Lung microvascular endothelial cell (primary cell): ENCODE results near the gene BLZF1. TPM values are rescaled to one million over a fixed set of nuclear protein-coding genes. Genes with fewer than 3 reads are reported as not detected.
"Not testable (repeated sequence)": the region's sequence is repeated elsewhere in the genome, so short reads cannot be mapped to it uniquely, and the experiment has no call there.

ENCODE experiments used
- DNase-seq, 2 donors: peaks; one replicate each; pipeline versions ENCODE4 v3.0.0 to v3.0.0-alpha.2; 2010; ENCODE audit warnings: low read depth in 2 of 2
- total RNA-seq: library from RNA; depleted of rRNA; stranded (reverse); fragments of >200 nt; gene quantifications from 2 replicates; pipeline ENCODE4 v1.2.1, GENCODE V29; 2014

Gene BLZF1
- total RNA-seq, 1 donor from 2014 or later = 14.1 TPM

DNA sequence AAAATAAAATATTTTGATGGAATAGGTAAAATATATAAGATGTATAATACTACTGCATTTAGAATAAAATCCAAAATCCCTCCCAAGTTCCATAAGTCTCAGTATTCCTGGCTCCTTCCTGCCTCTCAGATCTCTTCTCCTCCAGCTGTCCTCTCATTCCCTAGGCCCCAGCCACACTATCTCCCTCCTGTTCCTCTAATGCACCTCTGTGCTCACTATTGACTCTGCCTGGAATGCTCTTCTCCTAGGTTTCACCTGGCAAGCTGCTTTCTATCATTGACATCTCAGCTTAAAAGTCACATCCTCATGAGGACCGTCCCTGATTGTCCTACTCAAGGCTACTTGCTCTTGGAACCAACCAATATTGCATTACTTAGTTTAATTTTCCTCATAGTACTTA lies 7.6 kb upstream of the BLZF1 start:
- no peak for DNase-seq

GRCh38 chr1:169361281-169361680 lies 6.7 kb upstream of the BLZF1 start:
- no peak for DNase-seq

DNA sequence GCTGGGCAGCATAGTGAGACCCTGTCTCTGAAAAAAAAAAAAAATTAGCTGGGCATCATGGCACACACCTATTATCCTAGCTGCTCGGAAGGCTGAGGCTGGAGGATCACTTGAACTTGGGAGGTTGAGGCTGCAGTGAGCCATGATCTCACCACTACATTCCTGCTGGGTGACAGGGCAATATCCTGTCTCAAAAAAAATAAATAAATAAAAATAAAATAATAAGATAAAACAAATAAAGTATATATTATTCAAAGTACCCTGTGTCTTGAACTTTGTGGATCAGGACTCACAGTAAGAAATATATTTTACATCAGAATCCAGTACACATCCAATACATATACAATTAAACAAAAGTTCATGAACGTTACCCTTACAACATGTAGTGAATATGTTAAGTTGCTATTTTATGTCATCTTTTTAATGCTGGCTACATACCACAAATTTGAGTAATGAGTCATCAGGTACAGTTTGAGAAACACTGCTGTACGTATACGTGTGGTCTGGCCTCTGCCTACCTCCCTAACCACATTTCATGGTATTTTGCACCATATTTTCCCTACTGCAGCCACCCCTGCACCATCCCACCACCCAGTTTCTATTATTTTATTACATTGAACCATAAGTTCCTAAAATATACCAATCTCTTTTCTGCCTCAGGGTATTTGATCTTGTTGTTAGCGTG lies 4.8 kb upstream of the BLZF1 start:
- DNase-seq = peak; percentile 7 to 67

- DNase-seq = no peak
Measured at GRCh38 chr1:169364948-169365347, 3.0 kb upstream of the BLZF1 start.

- DNase-seq = no peak
Measured at GRCh38 chr1:169367096-169367685, 804 bp upstream of the BLZF1 start.

DNA sequence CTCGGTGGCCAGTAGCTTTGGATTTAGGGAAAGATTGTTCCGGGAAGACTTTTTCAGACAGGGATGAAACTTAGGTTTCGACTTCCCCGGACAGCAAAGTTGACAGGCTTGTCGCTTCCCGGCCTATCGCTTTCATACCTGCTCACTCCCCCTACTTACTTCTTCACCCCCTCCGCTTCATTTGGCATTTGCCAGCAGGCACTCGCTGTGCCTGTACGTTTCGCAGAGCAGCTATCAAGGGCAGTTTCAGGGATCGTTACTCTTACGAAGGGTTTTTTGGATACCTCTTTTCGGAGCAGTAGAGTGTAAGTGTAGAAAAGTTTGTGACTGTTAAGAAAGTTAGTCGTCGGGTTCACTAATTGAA lies 393 bp downstream of the BLZF1 start:
- peak in 1 of 2 donors; percentile 39 for DNase-seq

- peak in 1 of 2 donors; percentile 8 for DNase-seq
Measured at GRCh38 chr1:169371404-169371803, 3.4 kb downstream of the BLZF1 start.

- DNase-seq = no peak
Measured at GRCh38 chr1:169381162-169381561, 13.2 kb downstream of the BLZF1 start.

DNA sequence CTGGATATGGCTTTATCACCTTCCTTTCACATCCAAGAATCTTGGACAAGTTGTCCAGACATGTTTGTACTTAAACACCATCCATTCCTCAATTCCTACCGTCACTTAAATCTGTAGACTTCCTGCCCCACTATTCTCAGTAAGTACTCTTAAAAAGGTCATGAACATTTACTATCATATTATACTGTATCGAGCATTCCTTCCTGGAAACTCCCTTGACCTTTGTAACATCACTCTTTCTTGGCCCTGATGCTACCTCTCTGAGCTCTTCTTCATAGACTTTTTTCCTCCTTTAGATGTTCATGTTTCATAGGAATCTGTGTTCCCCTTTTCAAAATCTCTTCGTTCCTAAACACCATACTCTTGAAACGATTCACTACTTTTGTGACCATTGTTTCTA lies 15.5 kb downstream of the BLZF1 start:
- no peak for DNase-seq

- DNase-seq = no peak
Measured at GRCh38 chr1:169387399-169387798, 19.4 kb downstream of the BLZF1 start.

DNA sequence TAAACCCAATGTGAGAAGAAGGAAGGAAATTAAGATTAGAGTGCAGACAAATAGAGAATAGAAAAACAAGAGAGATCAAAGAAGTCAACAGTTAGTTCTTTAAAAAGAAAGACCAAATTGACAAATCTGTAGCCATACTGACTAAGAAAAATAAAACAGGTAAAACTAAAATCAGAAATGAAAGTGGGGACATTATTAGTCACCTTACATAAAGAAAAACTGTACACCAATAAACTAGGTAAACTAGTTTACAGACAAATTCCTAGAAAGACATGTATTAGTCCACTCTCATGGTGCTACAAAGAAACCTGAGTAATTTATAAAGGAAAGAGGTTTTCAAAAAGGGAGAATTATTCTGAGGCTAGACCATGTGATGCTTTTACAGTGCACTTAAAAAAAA lies 22.3 kb downstream of the BLZF1 start:
- no peak for DNase-seq

DNA sequence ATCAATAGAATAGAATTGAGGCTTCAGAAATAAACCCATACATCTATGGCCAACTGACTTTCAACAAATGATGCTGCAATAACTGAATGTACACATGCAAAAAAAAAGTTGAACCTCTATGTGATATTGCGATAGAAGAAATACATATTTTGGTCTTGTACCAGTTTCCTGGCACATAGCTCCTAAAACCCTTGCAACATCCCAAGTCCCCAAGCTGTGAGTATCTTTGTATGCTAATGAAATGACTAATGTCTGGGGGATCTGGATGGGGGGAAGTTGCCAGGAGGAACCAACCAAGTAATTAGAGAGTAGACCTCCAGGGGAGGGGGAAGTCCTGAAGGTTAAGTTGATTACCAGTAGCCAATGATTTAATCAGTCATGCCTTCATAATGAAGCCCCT lies 24.4 kb downstream of the BLZF1 start:
- no peak for DNase-seq

GRCh38 chr1:169395955-169396354 lies 28.0 kb downstream of the BLZF1 start:
- DNase-seq = no peak

GRCh38 chr1:169402578-169402977 lies 34.6 kb downstream of the BLZF1 start:
- DNase-seq = not testable (repeated sequence)

DNA sequence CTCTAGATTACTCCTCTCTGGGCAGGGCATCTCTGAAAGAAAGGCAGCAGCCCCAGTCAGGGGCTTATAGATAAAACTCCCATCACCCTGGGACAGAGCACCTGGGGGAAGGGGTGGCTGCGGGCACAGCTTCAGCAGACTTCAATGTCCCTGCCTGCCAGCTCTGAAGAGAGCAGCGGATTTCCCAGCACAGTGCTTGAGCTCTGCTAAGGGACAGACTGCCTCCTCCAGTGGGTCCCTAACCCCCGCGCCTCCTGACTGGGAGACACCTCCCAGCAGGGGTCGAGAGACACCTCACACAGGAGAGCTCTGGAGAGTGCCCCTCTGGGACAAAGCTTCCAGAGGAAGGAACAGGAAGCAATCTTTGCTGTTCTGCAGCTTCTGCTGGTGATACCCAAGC lies 40.3 kb downstream of the BLZF1 start:
- not testable (repeated sequence) for DNase-seq

DNA sequence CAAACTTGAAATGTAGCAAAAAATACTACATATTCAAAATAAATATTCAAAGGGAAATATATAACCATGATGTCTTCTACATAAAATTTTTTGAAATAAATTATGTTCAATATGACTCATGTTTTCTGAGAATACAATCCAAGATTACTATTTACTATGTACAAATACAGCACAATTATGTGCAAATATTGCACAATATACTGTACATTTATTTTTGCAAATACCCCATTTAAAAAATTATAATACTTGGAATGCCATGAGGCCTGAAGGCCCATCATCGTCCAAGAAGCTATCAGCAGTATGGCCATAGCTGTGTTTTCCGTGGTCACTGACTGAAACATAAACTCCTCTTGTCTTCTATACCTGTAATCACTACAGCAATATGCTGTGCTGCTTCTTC lies 47.0 kb downstream of the BLZF1 start:
- no peak for DNase-seq

DNA sequence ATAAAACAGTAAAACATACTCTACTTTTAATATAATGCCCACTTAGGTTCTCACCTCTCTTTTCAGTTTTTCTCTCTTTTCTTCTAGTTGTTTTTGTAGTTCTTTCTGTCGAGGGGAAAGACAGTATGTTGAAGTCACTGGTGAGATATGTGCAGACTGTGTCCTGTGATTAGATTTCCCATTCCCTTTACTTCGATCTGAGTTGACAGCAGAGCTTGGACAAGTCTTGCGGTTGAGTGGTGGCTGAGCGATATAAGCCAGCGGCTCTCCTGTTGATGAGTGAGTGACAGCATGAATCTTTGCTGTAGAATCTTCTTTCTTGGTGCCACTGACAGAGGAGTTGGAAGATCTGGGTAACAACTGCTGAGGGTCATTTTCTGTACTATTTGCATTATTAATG lies 53.3 kb downstream of the BLZF1 start:
- no peak for DNase-seq

GRCh38 chr1:169426174-169426705 lies 58.2 kb downstream of the BLZF1 start:
- DNase-seq = no peak

DNA sequence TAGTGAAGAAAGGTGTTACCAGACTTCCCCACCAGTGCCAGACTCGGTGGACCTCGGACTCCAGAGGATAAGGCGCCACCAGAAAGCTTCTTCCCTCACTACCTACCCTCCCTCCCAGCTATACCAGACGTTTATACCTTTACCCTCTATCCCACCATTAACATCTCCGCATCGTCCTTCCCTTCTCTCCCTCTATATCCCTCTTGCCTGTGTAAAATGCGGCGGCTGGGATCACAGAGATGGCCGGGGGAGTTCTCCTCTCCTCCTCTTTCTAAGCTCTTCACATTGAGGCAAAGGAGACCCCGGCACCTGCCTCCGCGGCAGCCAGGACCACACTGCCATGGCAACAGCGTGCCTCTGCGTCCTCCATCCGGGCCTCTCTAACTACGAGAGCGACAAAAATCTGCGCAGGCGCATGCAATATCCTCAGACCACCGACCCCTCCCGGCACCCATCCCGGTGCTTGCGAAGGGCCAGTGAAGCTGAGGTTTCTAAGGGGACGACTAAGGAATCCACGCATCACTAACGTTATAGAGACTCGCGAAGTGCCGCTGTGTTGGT lies 59.2 kb downstream of the BLZF1 start, which contains the start of gene CCDC181:
Gene CCDC181 (minus strand): TSS at position 394 of the 561 bp plus-strand sequence. CDS start 2,547 bp downstream, outside the sequence.
- peak; percentile 4 to 26 for DNase-seq
